HepG2 (cell line): ENCODE data around the gene ZKSCAN8. TPM values are rescaled to one million over a fixed set of nuclear protein-coding genes. Genes with fewer than 3 reads are reported as not detected.

Experiments
- AGO1 ChIP-seq: fragments of 200-400 bp; formaldehyde crosslinking; IDR thresholded peaks from 2 replicates; pipeline ENCODE4 v1.6.1; 2017; ENCODE audit warnings: mild to moderate bottlenecking, low read depth, low read length, moderate library complexity; ENCODE audit not compliant: poor library complexity, severe bottlenecking
- CREBL2 ChIP-seq: sonication (generic); formaldehyde crosslinking; IDR thresholded peaks from 2 replicates; pipeline ENCODE4 v1.8.1; 2023; ENCODE audit warnings: missing genetic modification reagents, mild to moderate bottlenecking, borderline replicate concordance
- FOSL2 ChIP-seq: sonication (generic); formaldehyde crosslinking; IDR thresholded peaks from 2 replicates; pipeline ENCODE4 v1.4.0; 2020; ENCODE audit warnings: missing genetic modification reagents
- MBNL3 ChIP-seq: fragments of 250-450 bp; sonication (Bioruptor Pico); conservative IDR thresholded peaks from 2 replicates; pipeline ENCODE4 v1.8.0; 2022; ENCODE audit warnings: mild to moderate bottlenecking, inconsistent platforms
- SMYD3 ChIP-seq: sonication (generic); formaldehyde crosslinking; IDR thresholded peaks from 2 replicates; pipeline ENCODE4 v1.8.1; 2023; ENCODE audit warnings: mild to moderate bottlenecking, missing genetic modification reagents
- SNAI1 ChIP-seq: sonication (generic); formaldehyde crosslinking; IDR thresholded peaks from 2 replicates; pipeline ENCODE4 v1.5.0; 2020; ENCODE audit warnings: mild to moderate bottlenecking, missing genetic modification reagents, borderline replicate concordance
- SRY ChIP-seq: sonication (generic); formaldehyde crosslinking; IDR thresholded peaks from 2 replicates; pipeline ENCODE4 v1.8.0; 2022; ENCODE audit warnings: mild to moderate bottlenecking, missing genetic modification reagents
- UBTF ChIP-seq: sonication (generic); formaldehyde crosslinking; IDR thresholded peaks from 2 replicates; pipeline ENCODE4 v1.4.0; 2020; ENCODE audit warnings: mild to moderate bottlenecking, missing genetic modification reagents
- ZBTB37 ChIP-seq: sonication (generic); formaldehyde crosslinking; IDR thresholded peaks from 2 replicates; pipeline ENCODE4 v1.4.0; 2020; ENCODE audit warnings: mild to moderate bottlenecking, missing genetic modification reagents
- ZNF446 ChIP-seq: sonication (generic); formaldehyde crosslinking; IDR thresholded peaks from 2 replicates; pipeline ENCODE4 v1.5.0; 2020; ENCODE audit warnings: mild to moderate bottlenecking, missing genetic modification reagents
- ZNF543 ChIP-seq: sonication (generic); formaldehyde crosslinking; IDR thresholded peaks from 2 replicates; pipeline ENCODE4 v1.4.0; 2020; ENCODE audit warnings: mild to moderate bottlenecking, missing genetic modification reagents
- polyA plus RNA-seq, 8 experiments: library from polyadenylated mRNA; depleted of rRNA in 3 of 8; stranded (reverse) in 7 of 8; unstranded in 1 of 8; fragments of >200 nt; fragmentation: Illumina TruSeq in 4 of 8; extraction: Trizol in 4 of 8; gene quantifications; 2 replicates each; pipeline versions ENCODE4 v1.2.1 to v1.2.3, GENCODE V29; 2011 to 2016; ENCODE audit warnings: low read depth in 4 of 8, missing spikeins in 1 of 8, mixed read lengths in 1 of 8; ENCODE audit not compliant: insufficient read depth in 1 of 8
- total RNA-seq, 5 experiments: library from RNA; depleted of rRNA; stranded (reverse); fragments of >200 nt; fragmentation: Illumina TruSeq; extraction: Trizol; gene quantifications; 2 replicates each; pipeline ENCODE4 v1.2.3, GENCODE V29; 2016; ENCODE audit warnings: low read depth in 1 of 5
- TF ChIP-seq, protein P1 (sequence below): sonication (generic); formaldehyde crosslinking; IDR thresholded peaks from 2 replicates; pipeline ENCODE4 v1.4.0; 2020; ENCODE audit warnings: missing genetic modification reagents
- TF ChIP-seq, protein P2 (sequence below): sonication (generic); formaldehyde crosslinking; IDR thresholded peaks from 2 replicates; pipeline ENCODE4 v1.4.0; 2020; ENCODE audit warnings: missing genetic modification reagents, borderline replicate concordance

Gene ZKSCAN8
- total and polyA plus RNA-seq, 2 of the 13 experiments (the other 11 are each of a cell fraction or from before 2014, with no cell fraction given): 12.4 to 20.9 TPM

GRCh38 chr6:28141500-28142329, at the start of gene ZKSCAN8 (continued):
- TF ChIP-seq AGO1 (peak; percentile 75), SRY (CRISPR knock-in tag) (peak; percentile 99), UBTF (CRISPR knock-in tag) (peak; percentile 99), SNAI1 (CRISPR knock-in tag) (peak; percentile 99; the same call in 1 of the 2 replicates), ZBTB37 (CRISPR knock-in tag) (peak; percentile 58; the same call in 1 of the 2 replicates), ZNF543 (CRISPR knock-in tag) (peak; percentile 97; the same call in 1 of the 2 replicates), CREBL2 (peak; percentile 95; the same call in 1 of the 2 replicates), ZNF446 (CRISPR knock-in tag) (peak; percentile 91), SMYD3 (CRISPR knock-in tag) (no peak; the same call in 1 of the 2 replicates), FOSL2 (CRISPR knock-in tag) (peak; percentile 41; the same call in 1 of the 2 replicates), MBNL3 (no peak)
- TF ChIP-seq, protein P1, sequence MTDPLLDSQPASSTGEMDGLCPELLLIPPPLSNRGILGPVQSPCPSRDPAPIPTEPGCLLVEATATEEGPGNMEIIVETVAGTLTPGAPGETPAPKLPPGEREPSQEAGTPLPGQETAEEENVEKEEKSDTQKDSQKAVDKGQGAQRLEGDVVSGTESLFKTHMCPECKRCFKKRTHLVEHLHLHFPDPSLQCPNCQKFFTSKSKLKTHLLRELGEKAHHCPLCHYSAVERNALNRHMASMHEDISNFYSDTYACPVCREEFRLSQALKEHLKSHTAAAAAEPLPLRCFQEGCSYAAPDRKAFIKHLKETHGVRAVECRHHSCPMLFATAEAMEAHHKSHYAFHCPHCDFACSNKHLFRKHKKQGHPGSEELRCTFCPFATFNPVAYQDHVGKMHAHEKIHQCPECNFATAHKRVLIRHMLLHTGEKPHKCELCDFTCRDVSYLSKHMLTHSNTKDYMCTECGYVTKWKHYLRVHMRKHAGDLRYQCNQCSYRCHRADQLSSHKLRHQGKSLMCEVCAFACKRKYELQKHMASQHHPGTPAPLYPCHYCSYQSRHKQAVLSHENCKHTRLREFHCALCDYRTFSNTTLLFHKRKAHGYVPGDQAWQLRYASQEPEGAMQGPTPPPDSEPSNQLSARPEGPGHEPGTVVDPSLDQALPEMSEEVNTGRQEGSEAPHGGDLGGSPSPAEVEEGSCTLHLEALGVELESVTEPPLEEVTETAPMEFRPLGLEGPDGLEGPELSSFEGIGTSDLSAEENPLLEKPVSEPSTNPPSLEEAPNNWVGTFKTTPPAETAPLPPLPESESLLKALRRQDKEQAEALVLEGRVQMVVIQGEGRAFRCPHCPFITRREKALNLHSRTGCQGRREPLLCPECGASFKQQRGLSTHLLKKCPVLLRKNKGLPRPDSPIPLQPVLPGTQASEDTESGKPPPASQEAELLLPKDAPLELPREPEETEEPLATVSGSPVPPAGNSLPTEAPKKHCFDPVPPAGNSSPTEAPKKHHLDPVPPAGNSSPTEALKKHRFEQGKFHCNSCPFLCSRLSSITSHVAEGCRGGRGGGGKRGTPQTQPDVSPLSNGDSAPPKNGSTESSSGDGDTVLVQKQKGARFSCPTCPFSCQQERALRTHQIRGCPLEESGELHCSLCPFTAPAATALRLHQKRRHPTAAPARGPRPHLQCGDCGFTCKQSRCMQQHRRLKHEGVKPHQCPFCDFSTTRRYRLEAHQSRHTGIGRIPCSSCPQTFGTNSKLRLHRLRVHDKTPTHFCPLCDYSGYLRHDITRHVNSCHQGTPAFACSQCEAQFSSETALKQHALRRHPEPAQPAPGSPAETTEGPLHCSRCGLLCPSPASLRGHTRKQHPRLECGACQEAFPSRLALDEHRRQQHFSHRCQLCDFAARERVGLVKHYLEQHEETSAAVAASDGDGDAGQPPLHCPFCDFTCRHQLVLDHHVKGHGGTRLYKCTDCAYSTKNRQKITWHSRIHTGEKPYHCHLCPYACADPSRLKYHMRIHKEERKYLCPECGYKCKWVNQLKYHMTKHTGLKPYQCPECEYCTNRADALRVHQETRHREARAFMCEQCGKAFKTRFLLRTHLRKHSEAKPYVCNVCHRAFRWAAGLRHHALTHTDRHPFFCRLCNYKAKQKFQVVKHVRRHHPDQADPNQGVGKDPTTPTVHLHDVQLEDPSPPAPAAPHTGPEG (CRISPR knock-in tag): no peak; the same call in 1 of the 2 replicates
- TF ChIP-seq, protein P2, sequence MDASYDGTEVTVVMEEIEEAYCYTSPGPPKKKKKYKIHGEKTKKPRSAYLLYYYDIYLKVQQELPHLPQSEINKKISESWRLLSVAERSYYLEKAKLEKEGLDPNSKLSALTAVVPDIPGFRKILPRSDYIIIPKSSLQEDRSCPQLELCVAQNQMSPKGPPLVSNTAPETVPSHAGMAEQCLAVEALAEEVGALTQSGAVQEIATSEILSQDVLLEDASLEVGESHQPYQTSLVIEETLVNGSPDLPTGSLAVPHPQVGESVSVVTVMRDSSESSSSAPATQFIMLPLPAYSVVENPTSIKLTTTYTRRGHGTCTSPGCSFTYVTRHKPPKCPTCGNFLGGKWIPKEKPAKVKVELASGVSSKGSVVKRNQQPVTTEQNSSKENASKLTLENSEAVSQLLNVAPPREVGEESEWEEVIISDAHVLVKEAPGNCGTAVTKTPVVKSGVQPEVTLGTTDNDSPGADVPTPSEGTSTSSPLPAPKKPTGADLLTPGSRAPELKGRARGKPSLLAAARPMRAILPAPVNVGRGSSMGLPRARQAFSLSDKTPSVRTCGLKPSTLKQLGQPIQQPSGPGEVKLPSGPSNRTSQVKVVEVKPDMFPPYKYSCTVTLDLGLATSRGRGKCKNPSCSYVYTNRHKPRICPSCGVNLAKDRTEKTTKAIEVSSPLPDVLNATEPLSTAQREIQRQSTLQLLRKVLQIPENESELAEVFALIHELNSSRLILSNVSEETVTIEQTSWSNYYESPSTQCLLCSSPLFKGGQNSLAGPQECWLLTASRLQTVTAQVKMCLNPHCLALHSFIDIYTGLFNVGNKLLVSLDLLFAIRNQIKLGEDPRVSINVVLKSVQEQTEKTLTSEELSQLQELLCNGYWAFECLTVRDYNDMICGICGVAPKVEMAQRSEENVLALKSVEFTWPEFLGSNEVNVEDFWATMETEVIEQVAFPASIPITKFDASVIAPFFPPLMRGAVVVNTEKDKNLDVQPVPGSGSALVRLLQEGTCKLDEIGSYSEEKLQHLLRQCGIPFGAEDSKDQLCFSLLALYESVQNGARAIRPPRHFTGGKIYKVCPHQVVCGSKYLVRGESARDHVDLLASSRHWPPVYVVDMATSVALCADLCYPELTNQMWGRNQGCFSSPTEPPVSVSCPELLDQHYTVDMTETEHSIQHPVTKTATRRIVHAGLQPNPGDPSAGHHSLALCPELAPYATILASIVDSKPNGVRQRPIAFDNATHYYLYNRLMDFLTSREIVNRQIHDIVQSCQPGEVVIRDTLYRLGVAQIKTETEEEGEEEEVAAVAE (CRISPR knock-in tag): peak; percentile 90
